SU-DHL-6 (cell line): ENCODE data around the gene TTC9B.
"Not testable (repeated sequence)": the region's sequence is repeated elsewhere in the genome, so short reads cannot be mapped to it uniquely, and the experiment has no call there.

Experiments used
- H2AFZ ChIP-seq: fragments of 200-600 bp; sonication (generic); 2 replicates; pipeline ENCODE4 v1.6.1; 2014; ENCODE audit warnings: low read depth, mild to moderate bottlenecking, moderate library complexity, mixed read lengths, antibody characterized with exemption, low read length; ENCODE audit not compliant: severe bottlenecking
- H3F3A ChIP-seq: fragments of 200-600 bp; shearing (Covaris generic); 2 replicates; pipeline ENCODE4 v1.6.0; 2016; ENCODE audit warnings: antibody characterized with exemption, mild to moderate bottlenecking; ENCODE audit not compliant: insufficient read depth
- H3K27ac ChIP-seq: fragments of 200-600 bp; sonication (generic); 2 replicates; pipeline ENCODE4 v1.5.1; 2016; ENCODE audit warnings: low read depth, mild to moderate bottlenecking, low read length, moderate library complexity, mixed read lengths
- H3K27me3 ChIP-seq: fragments of 200-600 bp; sonication (generic), shearing (Covaris generic); 2 replicates; pipeline ENCODE4 v1.6.0; 2014; ENCODE audit warnings: mild to moderate bottlenecking, low read length
- H3K36me3 ChIP-seq: fragments of 200-600 bp; sonication (generic); 2 replicates; pipeline ENCODE4 v1.6.1; 2014; ENCODE audit warnings: mild to moderate bottlenecking, low read length, mixed read lengths
- H3K4me2 ChIP-seq: fragments of 300-600, 200-600 bp; shearing (Covaris generic), sonication (generic); 2 replicates; pipeline ENCODE4 v1.6.0; 2014; ENCODE audit warnings: low read length, low read depth, mild to moderate bottlenecking; ENCODE audit not compliant: poor library complexity, severe bottlenecking
- H3K4me3 ChIP-seq: fragments of 200-600 bp; sonication (generic); 2 replicates; pipeline ENCODE4 v1.5.1; 2014; ENCODE audit warnings: antibody characterized with exemption, low read length, mild to moderate bottlenecking, mixed read lengths; ENCODE audit not compliant: insufficient read depth, poor library complexity, severe bottlenecking
- H3K79me2 ChIP-seq: fragments of 200-600 bp; sonication (generic); 2 replicates; pipeline ENCODE4 v1.6.1; 2014; ENCODE audit warnings: mild to moderate bottlenecking, low read length, moderate library complexity; ENCODE audit not compliant: insufficient read depth
- H3K9ac ChIP-seq: fragments of 200-600 bp; sonication (generic); 2 replicates; pipeline ENCODE4 v1.7.0; 2014; ENCODE audit warnings: mild to moderate bottlenecking, low read length
- H3K9me2 ChIP-seq: fragments of 200-600 bp; sonication (generic); replicated peaks from 2 replicates; pipeline ENCODE4 v1.6.1; 2014; ENCODE audit warnings: low read length; ENCODE audit not compliant: insufficient read depth
- H3K9me3 ChIP-seq: fragments of 200-600 bp; sonication (generic); 2 replicates; pipeline ENCODE4 v1.6.1; 2014; ENCODE audit warnings: low read length, mixed read lengths; ENCODE audit not compliant: insufficient read depth
- H4K20me1 ChIP-seq: fragments of 200-600 bp; sonication (generic); 2 replicates; pipeline ENCODE4 v1.6.1; 2014; ENCODE audit warnings: low read depth, mild to moderate bottlenecking, antibody characterized with exemption, low read length, moderate library complexity, mixed read lengths
- EZH2phosphoT487 ChIP-seq: fragments of 200-600 bp; sonication (generic), shearing (Covaris generic); conservative IDR thresholded peaks from 2 replicates; pipeline ENCODE4 v1.6.1; 2018; ENCODE audit warnings: mild to moderate bottlenecking, antibody characterized with exemption, low read length, moderate library complexity, mixed read lengths
- TF ChIP-seq, protein P1 (sequence below): fragments of 200-600 bp; sonication (generic); IDR thresholded peaks from one replicate; pipeline ENCODE4 v1.5.1; 2017; ENCODE audit warnings: antibody characterized with exemption, mild to moderate bottlenecking, low read length, moderate library complexity; ENCODE audit not compliant: insufficient read depth, poor library complexity, severe bottlenecking

TTC9B gene

DNA sequence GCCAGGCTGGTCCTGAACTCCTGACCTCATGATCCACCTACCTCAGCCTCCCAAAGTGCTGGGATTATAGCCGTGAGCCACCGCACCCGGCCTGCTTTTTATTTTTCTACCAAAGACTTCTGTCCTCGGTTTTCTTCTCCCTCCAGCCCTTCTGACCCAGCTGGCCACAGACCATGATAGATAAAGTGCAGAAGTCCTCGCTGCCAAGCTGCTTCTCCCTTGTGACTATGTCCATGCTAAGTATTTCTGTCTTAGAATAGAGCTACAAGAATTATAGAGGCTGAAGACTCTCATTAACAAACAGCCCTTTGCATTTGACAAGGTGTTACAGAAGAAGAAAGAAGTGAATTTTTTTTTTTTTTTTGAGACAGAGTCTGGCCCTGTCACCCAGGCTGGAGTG, 42.4 kb downstream of the TTC9B start:
- Histone ChIP-seq H4K20me1 (no peaks in the 10 kb centered on the region), H3F3A (no peaks in the 10 kb centered on the region), H3K9ac (no peak overlapping the region), H2AFZ (no peak overlapping the region), H3K9me2 (no peaks in the 10 kb centered on the region), H3K27me3 (no peaks in the 10 kb centered on the region), H3K4me3 (no peak overlapping the region), H3K79me2 (no peaks in the 10 kb centered on the region), H3K36me3 (no peaks in the 10 kb centered on the region), H3K27ac (no peak overlapping the region), H3K4me2 (no peak overlapping the region), H3K9me3 (no peaks in the 10 kb centered on the region)
- TF ChIP-seq, protein P1, sequence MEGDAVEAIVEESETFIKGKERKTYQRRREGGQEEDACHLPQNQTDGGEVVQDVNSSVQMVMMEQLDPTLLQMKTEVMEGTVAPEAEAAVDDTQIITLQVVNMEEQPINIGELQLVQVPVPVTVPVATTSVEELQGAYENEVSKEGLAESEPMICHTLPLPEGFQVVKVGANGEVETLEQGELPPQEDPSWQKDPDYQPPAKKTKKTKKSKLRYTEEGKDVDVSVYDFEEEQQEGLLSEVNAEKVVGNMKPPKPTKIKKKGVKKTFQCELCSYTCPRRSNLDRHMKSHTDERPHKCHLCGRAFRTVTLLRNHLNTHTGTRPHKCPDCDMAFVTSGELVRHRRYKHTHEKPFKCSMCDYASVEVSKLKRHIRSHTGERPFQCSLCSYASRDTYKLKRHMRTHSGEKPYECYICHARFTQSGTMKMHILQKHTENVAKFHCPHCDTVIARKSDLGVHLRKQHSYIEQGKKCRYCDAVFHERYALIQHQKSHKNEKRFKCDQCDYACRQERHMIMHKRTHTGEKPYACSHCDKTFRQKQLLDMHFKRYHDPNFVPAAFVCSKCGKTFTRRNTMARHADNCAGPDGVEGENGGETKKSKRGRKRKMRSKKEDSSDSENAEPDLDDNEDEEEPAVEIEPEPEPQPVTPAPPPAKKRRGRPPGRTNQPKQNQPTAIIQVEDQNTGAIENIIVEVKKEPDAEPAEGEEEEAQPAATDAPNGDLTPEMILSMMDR, result no peak
- no peak for TF ChIP-seq EZH2phosphoT487

- H3K4me3 ChIP-seq, result no peak overlapping the region
- H2AFZ ChIP-seq, result no peak overlapping the region
- H3K9ac ChIP-seq, result no peak overlapping the region
- no peak for TF ChIP-seq EZH2phosphoT487
- TF ChIP-seq, protein P1, result no peak
- H3K36me3 ChIP-seq, result no peaks in the 10 kb centered on the region
- H3K9me3 ChIP-seq, result no peaks in the 10 kb centered on the region
- no peaks in the 10 kb centered on the region for H4K20me1 ChIP-seq
- H3K27ac ChIP-seq, result no peak overlapping the region
- H3K4me2 ChIP-seq, result no peak overlapping the region
- H3K9me2 ChIP-seq, result no peaks in the 10 kb centered on the region
- no peaks in the 10 kb centered on the region for H3F3A ChIP-seq
- H3K27me3 ChIP-seq, result no peaks in the 10 kb centered on the region
- no peaks in the 10 kb centered on the region for H3K79me2 ChIP-seq
Measured at GRCh38 chr19:40174092-40174491, 44.1 kb downstream of the TTC9B start.

DNA sequence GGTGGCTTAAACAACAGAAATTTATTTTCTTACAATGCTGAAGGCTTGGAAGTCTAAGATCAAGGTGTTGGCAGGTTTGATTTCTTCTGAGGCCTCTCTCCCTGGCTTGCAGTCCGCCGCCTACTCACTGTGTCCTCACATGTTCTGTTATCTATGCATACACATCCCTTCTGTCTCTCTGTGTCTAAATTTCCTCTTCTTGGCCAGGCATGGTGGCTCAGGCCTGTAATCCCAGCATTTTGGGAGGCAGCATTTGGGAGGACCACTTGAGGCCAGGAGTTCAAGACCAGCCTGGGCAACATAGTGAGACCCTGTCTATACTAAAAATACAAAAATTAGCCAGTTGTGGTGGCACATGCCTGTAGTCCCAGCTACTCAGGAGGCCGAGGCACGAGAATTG, 46.9 kb downstream of the TTC9B start:
- not testable (repeated sequence) for H3K27me3 ChIP-seq, H3K9me2 ChIP-seq, H3K9me3 ChIP-seq, H3K4me3 ChIP-seq, H3K27ac ChIP-seq, H2AFZ ChIP-seq, H3K4me2 ChIP-seq, H4K20me1 ChIP-seq, H3K36me3 ChIP-seq, H3F3A ChIP-seq, H3K79me2 ChIP-seq, H3K9ac ChIP-seq

DNA sequence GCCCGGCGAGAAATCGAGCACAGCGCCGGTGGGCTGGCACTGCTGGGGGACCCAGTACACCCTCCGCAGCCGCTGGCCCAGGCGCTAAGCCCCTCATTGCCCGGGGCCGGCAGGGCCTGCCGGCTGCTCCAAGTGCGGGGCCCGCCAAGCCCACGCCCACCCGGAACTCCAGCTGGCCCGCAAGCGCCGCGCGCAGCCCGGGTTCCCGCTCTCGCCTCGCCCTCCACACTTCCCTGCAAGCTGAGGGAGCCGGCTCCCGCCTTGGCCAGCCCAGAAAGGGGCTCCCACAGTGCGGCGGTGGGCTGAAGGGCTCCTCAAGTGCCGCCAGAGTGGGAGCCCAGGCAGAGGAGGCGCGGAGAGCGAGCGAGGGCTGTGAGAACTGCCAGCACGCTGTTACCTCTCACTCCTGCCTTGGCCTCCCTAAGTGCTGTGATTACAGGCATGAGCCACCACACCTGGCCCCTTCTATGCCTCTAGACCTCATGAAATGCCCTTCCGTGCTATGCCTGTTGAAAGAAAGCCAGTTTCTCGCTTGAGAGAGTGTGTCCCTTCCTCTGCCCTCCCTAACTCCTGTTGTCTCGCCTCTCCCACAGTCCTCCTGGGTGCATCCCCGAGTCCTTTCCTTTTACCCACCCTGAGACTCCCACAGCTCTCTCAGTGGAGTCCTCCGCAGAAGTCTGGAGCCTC, 47.7 kb downstream of the TTC9B start:
- H3K9me3 ChIP-seq, H3F3A ChIP-seq, H3K9me2 ChIP-seq, H2AFZ ChIP-seq, H3K9ac ChIP-seq, H3K4me3 ChIP-seq, H3K79me2 ChIP-seq, H3K27me3 ChIP-seq, H3K27ac ChIP-seq, H3K4me2 ChIP-seq, H3K36me3 ChIP-seq, H4K20me1 ChIP-seq: not testable (repeated sequence)

- H2AFZ ChIP-seq, H3K9ac ChIP-seq, H4K20me1 ChIP-seq, H3K9me3 ChIP-seq, H3K27ac ChIP-seq, H3K9me2 ChIP-seq, H3K36me3 ChIP-seq, H3K79me2 ChIP-seq, H3K4me2 ChIP-seq, H3K4me3 ChIP-seq, H3K27me3 ChIP-seq, H3F3A ChIP-seq: not testable (repeated sequence)
Measured at GRCh38 chr19:40169482-40170302, 48.5 kb downstream of the TTC9B start.
